HS-5 (cell line): ENCODE data around the gene PHF13.

Experiments
- DNase-seq: peaks from one replicate; pipeline ENCODE4 v3.0.0-alpha.2; 2012; ENCODE audit warnings: low read depth

Gene PHF13

DNA sequence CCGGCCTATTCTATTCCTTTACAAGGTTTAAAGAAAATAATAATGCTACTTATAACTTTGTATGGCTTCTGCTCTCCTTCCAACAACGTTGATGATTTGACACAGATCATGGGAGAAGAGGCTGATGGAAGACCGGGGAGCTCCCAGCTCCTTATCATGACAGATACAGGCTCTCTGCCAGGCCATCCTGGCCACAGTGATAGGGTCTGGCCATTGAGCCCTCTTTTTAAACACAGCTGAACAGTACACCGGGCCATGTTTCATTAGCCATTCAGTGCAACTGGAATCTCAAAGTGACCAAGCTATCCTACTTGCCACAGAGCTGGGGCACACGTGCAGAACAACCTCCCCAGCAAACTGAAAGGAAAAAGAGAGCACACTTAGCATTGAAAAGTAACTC lies 53.2 kb downstream of the PHF13 start:
- DNase-seq = no peak

DNA sequence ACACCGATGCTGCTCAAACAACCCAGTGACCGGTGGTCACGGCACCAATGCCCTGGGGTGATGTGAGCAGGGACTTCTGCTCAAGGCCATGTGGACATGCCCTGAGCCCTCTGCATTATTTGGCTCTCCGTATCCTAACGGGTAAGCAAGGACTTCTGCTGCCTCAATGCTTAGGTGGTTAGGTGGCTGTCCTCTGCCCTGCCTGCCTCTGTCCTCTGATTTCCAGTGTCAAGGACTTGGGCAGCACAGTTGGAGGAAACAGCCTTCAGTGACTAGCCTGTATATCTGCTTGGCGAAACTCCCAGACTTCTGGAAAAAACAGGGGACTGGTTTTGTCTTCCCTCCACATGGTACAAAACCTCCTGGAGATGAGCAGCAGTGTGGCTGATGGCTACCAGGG lies 53.6 kb downstream of the PHF13 start:
- DNase-seq = no peak

DNA sequence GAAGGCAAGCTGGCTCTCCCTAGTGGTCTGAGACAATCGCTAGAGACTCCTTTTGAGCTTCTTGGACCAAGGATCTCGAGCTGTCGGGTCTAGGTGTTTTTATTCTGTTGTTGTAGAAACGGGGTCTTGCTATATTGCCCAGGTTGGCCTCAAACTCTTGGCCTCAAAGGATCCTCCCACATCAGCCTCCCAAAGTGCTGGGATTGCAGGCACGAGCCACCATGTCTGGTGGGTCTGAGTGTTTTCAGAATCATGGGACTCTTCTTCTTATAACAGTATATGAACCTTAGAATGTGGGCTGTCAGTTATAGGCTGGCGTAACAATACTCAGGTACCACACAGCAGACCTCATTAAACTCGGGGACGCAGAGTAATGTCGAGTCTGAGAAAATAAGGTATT lies 55.0 kb downstream of the PHF13 start:
- DNase-seq = no peak

DNA sequence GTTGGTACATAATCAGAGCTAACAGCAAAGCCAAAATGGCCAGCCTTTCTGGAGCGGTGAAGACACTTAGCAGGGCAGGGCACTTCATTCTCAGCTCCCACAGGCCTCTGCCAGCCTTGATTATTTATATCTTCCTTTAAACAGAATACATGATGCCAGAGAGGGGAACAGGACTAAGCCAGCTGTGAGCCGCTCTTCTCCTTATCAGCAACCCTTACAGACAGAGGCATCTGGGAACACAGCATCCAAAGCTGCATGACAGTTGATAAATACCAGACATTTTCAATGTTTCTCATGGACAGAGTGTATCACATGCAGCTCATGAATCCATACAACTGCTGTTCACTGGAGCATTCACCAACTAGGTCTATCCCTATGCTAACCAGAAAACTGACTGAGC lies 59.0 kb downstream of the PHF13 start:
- DNase-seq = no peak
